PC-3 (cell line): ENCODE data around the gene AGBL1. TPM values are rescaled to one million over a fixed set of nuclear protein-coding genes. Genes with fewer than 3 reads are reported as not detected.

ENCODE experiments used
- ATAC-seq: fragments of 200-7000 bp; cut with Tn5 transposase; 2 replicates; pipeline ENCODE4 v1.9.1; 2020; ENCODE audit warnings: mild to moderate bottlenecking, moderate library complexity
- BruUV-seq: library from RNA; stranded (reverse); fragments of 400-500 nt; replicated peaks from 2 replicates; lab custom pipeline; 2021; lab: Mats Ljungman, UMichigan
- CTCF ChIA-PET: fragments of 300-600 bp; sonication (Branson Sonifier 250); formaldehyde crosslinking; loops from one replicate; lab custom pipeline; 2022; ENCODE audit warnings: antibody characterized with exemption; lab: Charles Lee
- POLR2A ChIA-PET: fragments of 300-600 bp; sonication (Branson Sonifier 250); formaldehyde crosslinking; loops from one replicate; lab custom pipeline; 2022; ENCODE audit warnings: antibody characterized with exemption; ENCODE audit not compliant: unreplicated experiment; lab: Charles Lee
- DNase-seq: peaks from one replicate; pipeline ENCODE4 v3.0.0-alpha.2; 2015
- H2AFZ ChIP-seq: fragments of 300-600 bp; sonication (generic); 2 replicates; pipeline ENCODE4 v1.6.0; 2016; ENCODE audit warnings: antibody characterized with exemption, low read length
- H3F3A ChIP-seq: fragments of 300-600 bp; sonication (generic); one replicate; pipeline ENCODE4 v1.6.0; 2017; ENCODE audit warnings: antibody characterized with exemption, low read length, control low read depth, mild to moderate bottlenecking; ENCODE audit not compliant: unreplicated experiment
- H3K27ac ChIP-seq: fragments of 300-600 bp; sonication (generic); 2 replicates; pipeline ENCODE4 v1.5.1; 2016; ENCODE audit warnings: mild to moderate bottlenecking, low read length
- H3K27me3 ChIP-seq: fragments of 300-600 bp; sonication (generic); 2 replicates; pipeline ENCODE4 v1.6.1; 2016; ENCODE audit warnings: low read length, mixed read lengths
- H3K36me3 ChIP-seq: fragments of 300-600 bp; sonication (generic); 2 replicates; pipeline ENCODE4 v1.6.1; 2016; ENCODE audit warnings: low read depth, mixed run types, low read length, mixed read lengths
- H3K4me1 ChIP-seq: fragments of 300-600 bp; sonication (generic); 2 replicates; pipeline ENCODE4 v1.5.1; 2016; ENCODE audit warnings: low read length; ENCODE audit not compliant: insufficient read depth
- H3K4me2 ChIP-seq: fragments of 300-600 bp; sonication (generic); 2 replicates; pipeline ENCODE4 v1.6.0; 2016; ENCODE audit warnings: low read length
- H3K4me3 ChIP-seq: fragments of 300-600 bp; sonication (generic); 2 replicates; pipeline ENCODE4 v1.5.1; 2016; ENCODE audit warnings: mild to moderate bottlenecking, low read length, mixed read lengths
- H3K79me2 ChIP-seq: fragments of 300-600 bp; sonication (generic); 2 replicates; pipeline ENCODE4 v1.6.1; 2017; ENCODE audit warnings: low read length, mixed read lengths
- H3K9ac ChIP-seq: fragments of 300-600 bp; sonication (generic); 2 replicates; pipeline ENCODE4 v1.6.0; 2016; ENCODE audit warnings: mild to moderate bottlenecking, low read length
- H3K9me2 ChIP-seq: fragments of 300-600 bp; sonication (generic); replicated peaks from 2 replicates; pipeline ENCODE4 v1.6.1; 2016; ENCODE audit warnings: mixed run types, low read length, mixed read lengths
- H3K9me3 ChIP-seq: fragments of 300-600 bp; sonication (generic); 2 replicates; pipeline ENCODE4 v1.6.1; 2016; ENCODE audit warnings: low read length, mixed read lengths
- H4K20me1 ChIP-seq: fragments of 300-600 bp; sonication (generic); 2 replicates; pipeline ENCODE4 v1.6.1; 2016; ENCODE audit warnings: low read length, mixed read lengths
- CTCF ChIP-seq: fragments of 300-600 bp; sonication (generic); conservative IDR thresholded peaks from 2 replicates; pipeline ENCODE4 v1.5.1; 2017; ENCODE audit warnings: antibody characterized with exemption, low read depth, mild to moderate bottlenecking, low read length
- EZH2 ChIP-seq: fragments of 300-600 bp; sonication (generic); IDR thresholded peaks from one replicate; pipeline ENCODE4 v1.6.1; 2017; ENCODE audit warnings: antibody characterized with exemption, mild to moderate bottlenecking, low read length; ENCODE audit not compliant: unreplicated experiment
- EZH2phosphoT487 ChIP-seq: fragments of 300-600 bp; sonication (generic); IDR thresholded peaks from 2 replicates; pipeline ENCODE4 v1.6.1; 2018; ENCODE audit warnings: mild to moderate bottlenecking, antibody characterized with exemption, low read length, borderline replicate concordance
- intact Hi-C: fragments of 100-400 bp; cut with micrococcal nuclease; formaldehyde crosslinking; loops from 2 replicates; pipeline ENCODE4 v1.9.0; 2023
- total RNA-seq: library from RNA; depleted of rRNA; stranded (reverse); fragments of >200 nt; gene quantifications from 2 replicates; pipeline ENCODE4 v1.2.3, GENCODE V29; 2014

The AGBL1 gene
- total RNA-seq, 1 experiment from 2014 or later: not detected

GRCh38 chr15:86205096-86205495 lies 125.4 kb downstream of the AGBL1 start:
- H3K4me1 ChIP-seq: no peaks in the 10 kb centered on the region
- no peaks in the 10 kb centered on the region for H3K79me2 ChIP-seq
- no peaks in the 10 kb centered on the region for H3F3A ChIP-seq
- ChIA-PET POLR2A (no interaction called here), CTCF (no interaction called here)
- BruUV-seq: no TSS peak
- no peaks in the 10 kb centered on the region for H3K36me3 ChIP-seq
- TF ChIP-seq EZH2phosphoT487 (no peak), EZH2 (no peak), CTCF (no peak)
- no peak overlapping the region for H3K27ac ChIP-seq
- intact Hi-C loops: no loop called here
- ATAC-seq (no peak), DNase-seq (no peak)
- no peaks in the 10 kb centered on the region for H4K20me1 ChIP-seq
- no peaks in the 10 kb centered on the region for H3K9me3 ChIP-seq
- H3K27me3 ChIP-seq: no peaks in the 10 kb centered on the region
- no peak overlapping the region for H2AFZ ChIP-seq
- H3K4me2 ChIP-seq: no peak overlapping the region
- H3K9ac ChIP-seq: no peak overlapping the region
- H3K4me3 ChIP-seq: no peak overlapping the region
- no peaks in the 10 kb centered on the region for H3K9me2 ChIP-seq

- intact Hi-C loops: no loop called here
- no peak for TF ChIP-seq EZH2phosphoT487
- TF ChIP-seq CTCF: no peak
- no peak for TF ChIP-seq EZH2
- ATAC-seq (no peak), DNase-seq (no peak)
- Histone ChIP-seq H3K9ac (no peak overlapping the region), H4K20me1 (no peaks in the 10 kb centered on the region), H3K36me3 (no peaks in the 10 kb centered on the region), H2AFZ (no peak overlapping the region), H3K79me2 (no peaks in the 10 kb centered on the region), H3K4me1 (no peaks in the 10 kb centered on the region), H3K27ac (no peak overlapping the region), H3K9me2 (no peaks in the 10 kb centered on the region), H3K9me3 (0 out of 2 replicates have a peak, but pooled peaks cover 5% of the 10 kb centered on the region), H3K4me2 (no peak overlapping the region), H3F3A (no peaks in the 10 kb centered on the region), H3K4me3 (no peak overlapping the region), H3K27me3 (no peaks in the 10 kb centered on the region)
- no TSS peak for BruUV-seq
- ChIA-PET POLR2A (no interaction called here), CTCF (no interaction called here)
These were observed 133.7 kb downstream of the AGBL1 start for GRCh38 chr15:86213420-86213819.

DNA sequence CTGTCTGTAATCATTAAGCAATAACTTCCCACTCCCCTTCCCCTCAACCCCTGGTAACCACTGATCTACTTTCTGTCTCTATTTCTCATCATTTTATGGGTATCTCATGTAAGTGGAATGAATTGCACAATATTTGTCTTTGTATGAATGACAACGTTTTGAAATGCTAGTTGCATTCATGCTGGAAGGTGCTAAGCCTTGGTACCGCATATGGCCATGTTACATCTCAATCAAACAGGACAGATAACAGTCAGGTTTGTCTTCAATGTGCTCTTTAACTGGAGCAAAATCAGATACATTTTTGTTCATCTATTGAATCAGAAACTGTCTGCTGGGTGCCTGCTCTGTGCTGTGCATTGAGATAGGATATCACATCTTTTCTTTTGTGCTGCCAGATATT lies 134.2 kb downstream of the AGBL1 start:
- Histone ChIP-seq H4K20me1 (no peaks in the 10 kb centered on the region), H3F3A (no peaks in the 10 kb centered on the region), H3K4me1 (no peaks in the 10 kb centered on the region), H3K4me2 (no peak overlapping the region), H2AFZ (no peak overlapping the region), H3K9ac (no peak overlapping the region), H3K79me2 (no peaks in the 10 kb centered on the region), H3K9me2 (no peaks in the 10 kb centered on the region), H3K9me3 (0 out of 2 replicates have a peak, but pooled peaks cover 5% of the 10 kb centered on the region), H3K4me3 (no peak overlapping the region), H3K27me3 (no peaks in the 10 kb centered on the region), H3K36me3 (no peaks in the 10 kb centered on the region), H3K27ac (no peak overlapping the region)
- DNase-seq: no peak
- ATAC-seq: no peak
- POLR2A ChIA-PET: no interaction called here
- CTCF ChIA-PET: no interaction called here
- TF ChIP-seq EZH2phosphoT487: no peak
- TF ChIP-seq CTCF: no peak
- no peak for TF ChIP-seq EZH2
- intact Hi-C loops: no loop called here
- no TSS peak for BruUV-seq
